MCF 10A (cell line): ENCODE results near the gene PLD1. TPM values are rescaled to one million over a fixed set of nuclear protein-coding genes. Genes with fewer than 3 reads are reported as not detected.
"Not testable (repeated sequence)": the region's sequence is repeated elsewhere in the genome, so short reads cannot be mapped to it uniquely, and the experiment has no call there.

ENCODE experiments used
- BruUV-seq: library from RNA; stranded (reverse); fragments of 400-500 nt; replicated peaks from 2 replicates; lab custom pipeline; 2021; lab: Mats Ljungman, UMichigan
- CTCF ChIA-PET: fragments of 300-600 bp; sonication (Branson Sonifier 250); formaldehyde crosslinking; extraction: SDS; loops from one replicate; lab custom pipeline; 2021; ENCODE audit warnings: antibody characterized with exemption, inconsistent platforms; lab: Yijun Ruan, JAX
- POLR2A ChIA-PET: fragments of 300-600, 350-650 bp; sonication (Branson Sonifier 250); formaldehyde crosslinking; extraction: SDS; loops from one replicate; lab custom pipeline; 2020; ENCODE audit warnings: antibody characterized with exemption, inconsistent platforms; lab: Yijun Ruan, JAX
- DNase-seq: peaks from one replicate; pipeline ENCODE4 v3.0.0-alpha.2; 2018; ENCODE audit not compliant: unreplicated experiment
- H3K27ac Mint-ChIP-seq: one replicate; pipeline ENCODE4 v1.8.0; 2022; ENCODE audit warnings: mild to moderate bottlenecking, low read depth, mixed read lengths; ENCODE audit not compliant: unreplicated experiment
- H3K27me3 Mint-ChIP-seq: one replicate; pipeline ENCODE4 v1.8.0; 2022; ENCODE audit warnings: mixed read lengths; ENCODE audit not compliant: insufficient read depth, unreplicated experiment
- H3K36me3 Mint-ChIP-seq: one replicate; pipeline ENCODE4 v1.8.0; 2022; ENCODE audit warnings: mild to moderate bottlenecking, moderate library complexity, mixed read lengths; ENCODE audit not compliant: insufficient read depth, unreplicated experiment
- H3K4me1 Mint-ChIP-seq: one replicate; pipeline ENCODE4 v1.8.0; 2022; ENCODE audit warnings: mixed read lengths; ENCODE audit not compliant: insufficient read depth, unreplicated experiment
- H3K4me3 Mint-ChIP-seq: one replicate; pipeline ENCODE4 v1.8.0; 2022; ENCODE audit warnings: mild to moderate bottlenecking, moderate library complexity, mixed read lengths; ENCODE audit not compliant: unreplicated experiment
- H3K9me3 Mint-ChIP-seq: one replicate; pipeline ENCODE4 v1.8.0; 2022; ENCODE audit warnings: mixed read lengths; ENCODE audit not compliant: unreplicated experiment
- intact Hi-C: fragments of 100-400 bp; cut with micrococcal nuclease; formaldehyde crosslinking; loops from 2 replicates; pipeline ENCODE4 v1.14.1; 2022
- total RNA-seq: library from RNA; stranded (reverse); gene quantifications from 2 replicates; pipeline ENCODE4 v1.2.3, GENCODE V29; 2022
- TF ChIP-seq, protein P1 (sequence below): fragments of 200-600 bp; IDR thresholded peaks from one replicate; pipeline ENCODE4 v1.8.0; 2022; ENCODE audit warnings: antibody characterized with exemption, mild to moderate bottlenecking; ENCODE audit not compliant: unreplicated experiment

Gene PLD1
- total RNA-seq, 1 experiment from 2014 or later, result 8.0 TPM

DNA sequence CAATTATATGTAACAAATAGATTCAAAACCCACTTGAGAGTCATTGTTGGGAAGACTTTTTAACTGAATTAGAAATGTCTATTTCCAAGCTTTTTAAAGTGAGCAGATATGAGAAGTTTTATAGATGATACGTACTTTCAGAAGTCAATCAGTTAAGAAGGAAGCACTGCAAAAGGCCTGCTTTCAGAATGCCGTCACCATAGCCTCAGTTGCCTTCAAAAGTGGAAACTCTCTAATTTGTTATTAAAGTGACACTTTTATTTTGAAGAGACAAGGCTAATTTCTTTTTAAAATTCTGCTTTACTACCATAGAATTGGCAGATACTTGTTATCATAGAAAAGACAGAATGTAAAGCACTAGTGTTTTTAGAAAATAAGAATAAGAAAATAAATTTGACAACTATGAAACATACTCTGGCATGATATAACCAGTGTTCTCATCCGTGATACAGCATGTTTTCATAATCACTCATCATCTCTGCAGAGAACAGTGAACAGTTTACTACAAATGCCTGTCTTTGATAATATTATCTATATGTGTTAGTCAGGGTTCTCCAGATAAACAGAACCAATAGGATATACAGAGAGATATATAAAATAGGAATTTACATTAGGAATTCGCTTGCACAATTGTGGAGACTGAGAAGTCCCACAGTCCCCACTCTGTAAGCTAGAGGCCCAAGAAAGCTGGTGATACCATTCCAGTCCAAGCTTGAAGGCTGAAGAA, 7.0 kb upstream of the PLD1 start:
- TF ChIP-seq, protein P1, sequence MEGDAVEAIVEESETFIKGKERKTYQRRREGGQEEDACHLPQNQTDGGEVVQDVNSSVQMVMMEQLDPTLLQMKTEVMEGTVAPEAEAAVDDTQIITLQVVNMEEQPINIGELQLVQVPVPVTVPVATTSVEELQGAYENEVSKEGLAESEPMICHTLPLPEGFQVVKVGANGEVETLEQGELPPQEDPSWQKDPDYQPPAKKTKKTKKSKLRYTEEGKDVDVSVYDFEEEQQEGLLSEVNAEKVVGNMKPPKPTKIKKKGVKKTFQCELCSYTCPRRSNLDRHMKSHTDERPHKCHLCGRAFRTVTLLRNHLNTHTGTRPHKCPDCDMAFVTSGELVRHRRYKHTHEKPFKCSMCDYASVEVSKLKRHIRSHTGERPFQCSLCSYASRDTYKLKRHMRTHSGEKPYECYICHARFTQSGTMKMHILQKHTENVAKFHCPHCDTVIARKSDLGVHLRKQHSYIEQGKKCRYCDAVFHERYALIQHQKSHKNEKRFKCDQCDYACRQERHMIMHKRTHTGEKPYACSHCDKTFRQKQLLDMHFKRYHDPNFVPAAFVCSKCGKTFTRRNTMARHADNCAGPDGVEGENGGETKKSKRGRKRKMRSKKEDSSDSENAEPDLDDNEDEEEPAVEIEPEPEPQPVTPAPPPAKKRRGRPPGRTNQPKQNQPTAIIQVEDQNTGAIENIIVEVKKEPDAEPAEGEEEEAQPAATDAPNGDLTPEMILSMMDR, result no peak
- H3K27ac Mint-ChIP-seq, result no peak overlapping the region
- no peak overlapping the region for H3K4me3 Mint-ChIP-seq
- H3K36me3 Mint-ChIP-seq, result no peaks in the 10 kb centered on the region
- H3K9me3 Mint-ChIP-seq, result no peaks in the 10 kb centered on the region
- no peak for DNase-seq
- CTCF ChIA-PET, result interaction anchor here (0.8 to 3.1 kb wide), 5 partner anchors 8 to 524 kb away, joined by 3 to 15 read pairs (median 3); no protein-coding TSS in a partner anchor
- peaks cover 12% of the 10 kb centered on the region for H3K4me1 Mint-ChIP-seq
- no TSS peak for BruUV-seq
- H3K27me3 Mint-ChIP-seq, result no peaks in the 10 kb centered on the region
- POLR2A ChIA-PET, result interaction anchor here (0.6 to 1.1 kb wide), 3 partner anchors 8 to 221 kb away, joined by 3 read pairs; no protein-coding TSS in a partner anchor
- intact Hi-C loops, result no loop called here

DNA sequence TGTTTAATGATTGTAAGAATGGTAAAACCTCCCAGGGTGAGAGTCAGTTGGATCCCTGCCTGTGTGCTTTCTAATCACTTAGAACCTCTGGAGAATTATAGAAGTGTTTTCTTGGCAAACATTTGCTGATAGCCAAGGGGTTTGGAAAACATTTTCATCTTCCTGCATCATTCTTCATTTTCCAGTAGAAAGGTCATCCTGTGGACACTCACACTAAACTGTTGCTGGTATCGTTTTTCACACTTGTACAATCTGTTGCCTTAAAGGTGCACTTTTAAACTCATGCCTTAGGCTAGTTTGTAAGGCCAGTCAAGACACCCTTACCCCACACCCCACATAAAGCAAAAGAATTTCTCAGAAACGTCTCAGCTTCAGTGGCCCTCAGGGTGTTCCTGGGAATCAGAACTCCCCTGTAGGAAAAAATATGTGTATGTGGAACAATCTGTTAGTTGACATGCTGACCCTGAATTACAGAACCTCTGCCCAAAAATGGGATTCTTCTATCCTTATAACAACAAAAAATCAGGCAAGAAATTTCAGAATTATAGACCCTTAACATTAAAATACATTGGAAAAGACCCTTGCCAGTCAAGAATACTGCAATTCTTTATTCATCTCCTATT, 5.8 kb upstream of the PLD1 start:
- ChIA-PET CTCF (interaction anchor here (0.5 to 3.1 kb wide), 3 partner anchors 14 to 111 kb away, joined by 3 to 15 read pairs (median 4); no protein-coding TSS in a partner anchor), POLR2A (interaction anchor here (0.7 to 1.1 kb wide), 4 partner anchors 9 to 132 kb away, joined by 3 to 4 read pairs (median 4); no protein-coding TSS in a partner anchor)
- H3K4me1 Mint-ChIP-seq, result peaks cover 18% of the 10 kb centered on the region
- no peak overlapping the region for H3K4me3 Mint-ChIP-seq
- H3K27me3 Mint-ChIP-seq, result no peaks in the 10 kb centered on the region
- no peak overlapping the region for H3K27ac Mint-ChIP-seq
- no TSS peak for BruUV-seq
- intact Hi-C loops, result no loop called here
- peaks cover 7% of the 10 kb centered on the region for H3K36me3 Mint-ChIP-seq
- H3K9me3 Mint-ChIP-seq, result no peaks in the 10 kb centered on the region
- DNase-seq, result no peak
- TF ChIP-seq, protein P1, result no peak

DNA sequence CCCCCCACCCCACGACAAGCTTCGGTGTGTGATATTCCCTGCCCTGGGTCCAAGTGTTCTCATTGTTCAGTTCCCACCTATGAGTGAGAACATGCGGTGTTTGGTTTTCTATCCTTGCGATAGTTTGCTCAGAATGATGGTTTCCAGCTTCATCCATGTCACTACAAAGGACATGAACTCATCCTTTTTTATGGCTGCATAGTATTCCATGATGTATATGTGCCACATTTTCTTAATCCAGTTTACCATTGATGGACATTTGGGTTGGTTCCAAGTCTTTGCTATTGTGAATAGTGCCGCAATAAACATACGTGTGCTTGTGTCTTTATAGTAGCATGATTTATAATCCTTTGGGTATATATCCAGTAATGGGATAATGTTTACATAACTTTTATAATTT, 4.4 kb upstream of the PLD1 start:
- POLR2A ChIA-PET, result interaction anchor here (0.7 kb wide), 1 partner anchor 518 kb away, joined by 3 read pairs; no protein-coding TSS in a partner anchor
- BruUV-seq, H3K27me3 Mint-ChIP-seq, CTCF ChIA-PET, intact Hi-C loops, H3K36me3 Mint-ChIP-seq, DNase-seq, H3K4me3 Mint-ChIP-seq, H3K9me3 Mint-ChIP-seq, H3K27ac Mint-ChIP-seq: not testable (repeated sequence)
- peaks cover 18% of the 10 kb centered on the region for H3K4me1 Mint-ChIP-seq

DNA sequence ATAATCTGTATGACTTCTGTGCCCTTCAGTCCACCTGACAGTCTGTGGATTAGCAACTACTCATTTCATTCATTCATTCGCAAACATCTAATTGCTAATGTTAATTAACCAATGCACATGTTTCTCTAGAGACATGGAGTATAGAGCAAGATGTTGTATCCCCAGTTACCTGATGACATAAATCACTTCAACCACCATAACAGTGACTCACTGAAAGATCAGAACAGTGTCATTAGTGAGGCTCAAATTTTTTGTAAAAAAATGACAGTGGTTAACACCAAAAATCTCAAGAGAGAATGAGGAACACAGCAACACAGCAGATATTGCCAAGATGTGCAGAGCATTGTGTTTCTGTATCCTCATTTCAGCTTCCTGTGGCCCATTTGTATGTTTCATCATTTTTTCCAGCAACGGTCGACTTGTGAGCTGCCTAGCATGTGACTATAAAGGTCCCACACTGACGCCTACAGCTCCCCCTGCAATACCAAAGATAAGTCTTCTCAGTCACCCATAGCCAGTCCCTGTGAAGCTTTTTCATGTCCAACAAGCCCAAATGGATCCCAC, 3.7 kb upstream of the PLD1 start:
- ChIA-PET CTCF (interaction anchor here (1.2 kb wide), 1 partner anchor 16 kb away, joined by 4 read pairs; no protein-coding TSS in a partner anchor), POLR2A (interaction anchor here (1.0 to 1.2 kb wide), 2 partner anchors 9 to 19 kb away, joined by 3 read pairs; no protein-coding TSS in a partner anchor)
- Mint-ChIP-seq H3K4me1 (peaks cover 25% of the 10 kb centered on the region), H3K4me3 (no peak overlapping the region), H3K27ac (peak overlapping the region; percentile 32), H3K36me3 (peaks cover 7% of the 10 kb centered on the region), H3K9me3 (no peaks in the 10 kb centered on the region), H3K27me3 (no peaks in the 10 kb centered on the region)
- DNase-seq, result no peak
- intact Hi-C loops, result no loop called here
- no TSS peak for BruUV-seq
- TF ChIP-seq, protein P1, result no peak
